Skeletal muscle satellite cell (primary cell): Measurements from ENCODE around the gene TMEM214.

ENCODE experiments used
- H3K27me3 ChIP-seq: 2 replicates; pipeline ENCODE4 v1.7.0; 2013; ENCODE audit warnings: low read length; ENCODE audit not compliant: control insufficient read depth, insufficient read depth
- H3K36me3 ChIP-seq: 2 replicates; pipeline ENCODE4 v1.7.0; 2013; ENCODE audit warnings: mild to moderate bottlenecking, control low read depth, low read length; ENCODE audit not compliant: insufficient read depth
- H3K4me1 ChIP-seq: 2 replicates; pipeline ENCODE4 v1.7.0; 2013; ENCODE audit warnings: low read length; ENCODE audit not compliant: control insufficient read depth, insufficient read depth
- H3K4me2 ChIP-seq: 2 replicates; pipeline ENCODE4 v1.7.0; 2013; ENCODE audit warnings: mild to moderate bottlenecking, low read length
- H3K4me3 ChIP-seq: 2 replicates; pipeline ENCODE4 v1.7.0; 2013; ENCODE audit warnings: low read length
- H3K9ac ChIP-seq: 2 replicates; pipeline ENCODE4 v1.7.0; 2013; ENCODE audit warnings: mild to moderate bottlenecking, low read depth, low read length, moderate library complexity
- H3K9me3 ChIP-seq: replicated peaks from 2 replicates; pipeline ENCODE4 v1.7.0; 2013; ENCODE audit warnings: mild to moderate bottlenecking, control low read depth, low read length

TMEM214 gene

DNA sequence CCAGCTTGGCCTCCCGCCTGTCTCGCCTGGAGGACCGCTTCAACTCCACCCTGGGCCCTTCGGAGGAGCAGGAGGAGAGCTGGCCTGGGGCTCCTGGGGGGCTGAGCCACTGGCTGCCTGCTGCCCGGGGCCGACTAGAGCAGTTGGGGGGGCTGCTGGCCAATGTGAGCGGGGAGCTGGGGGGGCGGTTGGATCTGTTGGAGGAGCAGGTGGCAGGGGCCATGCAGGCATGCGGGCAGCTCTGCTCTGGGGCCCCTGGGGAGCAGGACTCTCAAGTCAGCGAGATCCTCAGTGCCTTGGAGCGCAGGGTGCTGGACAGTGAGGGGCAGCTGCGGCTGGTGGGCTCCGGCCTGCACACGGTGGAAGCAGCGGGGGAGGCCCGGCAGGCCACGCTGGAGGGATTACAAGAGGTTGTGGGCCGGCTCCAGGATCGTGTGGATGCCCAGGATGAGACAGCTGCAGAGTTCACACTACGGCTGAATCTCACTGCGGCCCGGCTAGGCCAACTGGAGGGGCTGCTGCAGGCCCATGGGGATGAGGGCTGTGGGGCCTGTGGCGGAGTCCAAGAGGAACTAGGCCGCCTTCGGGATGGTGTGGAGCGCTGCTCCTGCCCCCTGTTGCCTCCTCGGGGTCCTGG, 50.1 kb downstream of the TMEM214 start:
- H3K9me3 ChIP-seq = no peaks in the 10 kb centered on the region
- peak overlapping the region; percentile 24 for H3K9ac ChIP-seq
- peaks cover 70% of the 10 kb centered on the region for H3K4me1 ChIP-seq
- H3K36me3 ChIP-seq = peaks cover 10% of the 10 kb centered on the region
- H3K4me3 ChIP-seq = no peak overlapping the region
- no peaks in the 10 kb centered on the region for H3K27me3 ChIP-seq
- peak overlapping the region; percentile 91 for H3K4me2 ChIP-seq

DNA sequence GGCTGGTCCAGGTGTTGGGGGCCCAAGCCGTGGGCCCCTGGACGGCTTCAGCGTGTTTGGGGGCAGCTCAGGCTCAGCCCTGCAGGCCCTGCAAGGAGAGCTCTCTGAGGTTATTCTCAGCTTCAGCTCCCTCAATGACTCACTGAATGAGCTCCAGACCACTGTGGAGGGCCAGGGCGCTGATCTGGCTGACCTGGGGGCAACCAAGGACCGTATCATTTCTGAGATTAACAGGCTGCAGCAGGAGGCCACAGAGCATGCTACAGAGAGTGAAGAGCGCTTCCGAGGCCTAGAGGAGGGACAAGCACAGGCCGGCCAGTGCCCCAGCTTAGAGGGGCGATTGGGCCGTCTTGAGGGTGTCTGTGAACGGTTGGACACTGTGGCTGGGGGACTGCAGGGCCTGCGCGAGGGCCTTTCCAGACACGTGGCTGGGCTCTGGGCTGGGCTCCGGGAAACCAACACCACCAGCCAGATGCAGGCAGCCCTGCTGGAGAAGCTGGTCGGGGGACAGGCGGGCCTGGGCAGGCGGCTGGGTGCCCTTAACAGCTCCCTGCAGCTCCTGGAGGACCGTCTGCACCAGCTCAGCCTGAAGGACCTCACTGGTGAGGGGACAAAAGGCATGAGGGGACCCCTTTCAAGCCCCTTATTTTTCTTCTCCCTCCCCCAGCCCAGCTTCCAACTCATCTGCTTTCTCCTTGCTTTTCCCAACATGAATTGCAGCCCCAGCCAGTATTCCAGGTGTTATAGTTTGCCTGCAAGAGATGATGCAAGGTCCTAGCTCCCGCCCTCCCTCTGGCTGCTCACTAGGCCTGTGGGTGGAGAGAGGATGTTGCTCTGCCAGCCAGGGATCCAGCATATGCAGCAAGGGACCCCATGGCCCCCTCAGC, 50.9 kb downstream of the TMEM214 start:
- Histone ChIP-seq H3K27me3 (no peaks in the 10 kb centered on the region), H3K36me3 (peaks cover 10% of the 10 kb centered on the region), H3K9ac (no peak overlapping the region), H3K9me3 (no peaks in the 10 kb centered on the region), H3K4me1 (peaks cover 63% of the 10 kb centered on the region), H3K4me3 (no peak overlapping the region), H3K4me2 (no peak overlapping the region)

DNA sequence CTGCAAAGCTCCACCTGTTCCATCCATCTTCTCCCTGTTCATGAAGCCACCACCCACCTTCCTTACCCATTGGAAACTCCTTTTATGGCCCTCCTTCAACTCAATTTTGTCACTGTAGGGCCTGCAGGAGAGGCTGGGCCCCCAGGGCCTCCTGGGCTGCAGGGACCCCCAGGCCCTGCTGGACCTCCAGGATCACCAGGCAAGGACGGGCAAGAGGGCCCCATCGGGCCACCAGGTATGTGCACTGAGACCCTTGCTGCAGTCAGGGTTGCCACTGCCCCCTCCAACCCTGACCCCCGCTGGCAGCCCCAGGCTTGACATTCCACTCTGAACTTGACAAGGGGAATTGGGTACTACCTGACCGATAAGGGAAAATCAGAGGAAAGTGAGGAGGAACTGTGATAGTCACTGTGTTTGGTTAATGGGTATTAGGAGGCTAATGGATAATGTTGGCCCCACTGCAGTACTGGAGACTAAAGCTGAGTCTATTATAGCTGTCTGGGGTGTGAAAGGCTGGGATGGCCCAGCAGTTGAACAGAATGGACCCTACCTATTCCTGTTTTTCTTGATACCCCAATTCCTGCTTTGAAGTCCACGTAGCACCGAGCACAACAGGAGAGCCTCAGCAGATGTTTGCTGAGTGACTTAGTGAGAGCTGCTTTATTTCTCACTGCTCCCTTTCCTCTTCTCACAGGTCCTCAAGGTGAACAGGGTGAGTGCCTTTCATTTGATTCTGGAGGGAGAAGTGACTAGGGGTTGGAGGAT, 51.7 kb downstream of the TMEM214 start:
- Histone ChIP-seq H3K27me3 (no peaks in the 10 kb centered on the region), H3K36me3 (peaks cover 10% of the 10 kb centered on the region), H3K9me3 (no peaks in the 10 kb centered on the region), H3K4me2 (no peak overlapping the region), H3K9ac (no peak overlapping the region), H3K4me3 (no peak overlapping the region), H3K4me1 (peaks cover 55% of the 10 kb centered on the region)

DNA sequence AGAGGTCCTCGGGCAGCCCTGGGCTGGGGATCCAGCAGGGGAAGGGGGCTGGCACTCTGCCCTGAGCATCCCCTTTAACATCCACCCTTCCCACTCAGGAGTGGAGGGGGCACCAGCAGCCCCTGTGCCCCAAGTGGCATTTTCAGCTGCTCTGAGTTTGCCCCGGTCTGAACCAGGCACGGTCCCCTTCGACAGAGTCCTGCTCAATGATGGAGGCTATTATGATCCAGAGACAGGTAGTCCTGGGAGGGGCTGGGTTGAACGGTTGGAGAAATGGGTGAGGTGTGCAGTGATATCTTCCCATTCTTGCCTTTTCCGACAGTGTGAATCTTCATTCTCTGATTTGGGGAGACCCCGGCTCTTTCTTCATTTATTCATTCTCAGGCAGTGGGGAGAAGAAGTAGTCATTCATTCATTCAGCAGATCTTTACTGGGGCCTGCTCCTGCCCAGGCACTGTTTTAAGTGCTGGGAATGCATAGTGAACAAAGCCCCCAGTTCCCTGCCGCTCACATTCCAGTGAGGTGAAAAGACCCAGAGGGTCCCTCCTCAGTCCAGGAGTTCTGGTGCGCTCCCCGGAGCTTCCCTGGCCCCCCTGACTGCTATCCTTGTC, 52.4 kb downstream of the TMEM214 start:
- Histone ChIP-seq H3K9ac (peak overlapping the region; percentile 85), H3K4me2 (peak overlapping the region; percentile 97), H3K9me3 (no peaks in the 10 kb centered on the region), H3K4me3 (peak overlapping the region; percentile 72), H3K4me1 (peaks cover 48% of the 10 kb centered on the region), H3K36me3 (peaks cover 10% of the 10 kb centered on the region), H3K27me3 (no peaks in the 10 kb centered on the region)

DNA sequence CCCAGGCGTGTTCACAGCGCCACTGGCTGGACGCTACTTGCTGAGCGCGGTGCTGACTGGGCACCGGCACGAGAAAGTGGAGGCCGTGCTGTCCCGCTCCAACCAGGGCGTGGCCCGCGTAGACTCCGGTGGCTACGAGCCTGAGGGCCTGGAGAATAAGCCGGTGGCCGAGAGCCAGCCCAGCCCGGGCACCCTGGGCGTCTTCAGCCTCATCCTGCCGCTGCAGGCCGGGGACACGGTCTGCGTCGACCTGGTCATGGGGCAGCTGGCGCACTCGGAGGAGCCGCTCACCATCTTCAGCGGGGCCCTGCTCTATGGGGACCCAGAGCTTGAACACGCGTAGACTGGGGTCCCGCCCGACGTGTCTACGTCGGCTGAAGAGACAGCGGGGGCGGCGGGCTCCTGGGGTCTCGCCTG, 52.9 kb downstream of the TMEM214 start:
- H3K36me3 ChIP-seq = peaks cover 10% of the 10 kb centered on the region
- H3K9me3 ChIP-seq = no peaks in the 10 kb centered on the region
- H3K27me3 ChIP-seq = no peaks in the 10 kb centered on the region
- peaks cover 43% of the 10 kb centered on the region for H3K4me1 ChIP-seq
- peak overlapping the region; percentile 72 for H3K4me3 ChIP-seq
- peak overlapping the region; percentile 97 for H3K4me2 ChIP-seq
- H3K9ac ChIP-seq = peak overlapping the region; percentile 85

DNA sequence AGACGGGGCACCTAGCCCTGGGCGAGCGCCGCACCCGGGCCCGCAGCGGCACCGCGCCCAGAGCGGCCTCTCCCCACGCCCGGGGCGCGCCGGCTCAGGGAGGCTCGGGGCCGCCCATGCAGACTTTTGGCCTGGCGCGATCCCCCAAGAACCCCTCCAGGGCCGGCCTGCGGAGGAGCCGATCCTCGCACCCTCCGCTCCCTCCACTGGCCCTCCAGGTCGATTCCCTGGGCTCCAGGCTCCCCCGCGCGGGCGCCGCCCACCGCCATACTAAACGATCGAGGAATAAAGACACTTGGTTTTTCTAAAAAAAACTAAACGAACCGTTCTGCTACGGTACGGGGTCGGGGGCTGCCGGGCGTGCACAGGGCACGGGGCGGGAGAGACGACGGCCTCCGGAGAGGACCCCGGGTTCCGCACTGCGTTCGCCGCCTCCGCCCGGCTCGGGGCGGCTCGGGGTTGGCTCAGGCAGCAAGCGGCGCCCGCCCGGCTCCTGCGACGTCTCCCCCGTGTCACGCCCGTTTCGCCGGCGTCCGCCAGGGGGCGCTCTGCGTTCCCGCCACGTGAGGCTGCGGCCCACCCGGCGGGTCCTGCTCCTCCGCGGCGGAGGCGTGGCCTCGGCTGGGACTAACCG, 53.4 kb downstream of the TMEM214 start:
- Histone ChIP-seq H3K36me3 (peaks cover 10% of the 10 kb centered on the region), H3K4me3 (peak overlapping the region; percentile 72), H3K9me3 (no peaks in the 10 kb centered on the region), H3K4me1 (peaks cover 39% of the 10 kb centered on the region), H3K9ac (peak overlapping the region; percentile 85), H3K27me3 (no peaks in the 10 kb centered on the region), H3K4me2 (peak overlapping the region; percentile 97)

DNA sequence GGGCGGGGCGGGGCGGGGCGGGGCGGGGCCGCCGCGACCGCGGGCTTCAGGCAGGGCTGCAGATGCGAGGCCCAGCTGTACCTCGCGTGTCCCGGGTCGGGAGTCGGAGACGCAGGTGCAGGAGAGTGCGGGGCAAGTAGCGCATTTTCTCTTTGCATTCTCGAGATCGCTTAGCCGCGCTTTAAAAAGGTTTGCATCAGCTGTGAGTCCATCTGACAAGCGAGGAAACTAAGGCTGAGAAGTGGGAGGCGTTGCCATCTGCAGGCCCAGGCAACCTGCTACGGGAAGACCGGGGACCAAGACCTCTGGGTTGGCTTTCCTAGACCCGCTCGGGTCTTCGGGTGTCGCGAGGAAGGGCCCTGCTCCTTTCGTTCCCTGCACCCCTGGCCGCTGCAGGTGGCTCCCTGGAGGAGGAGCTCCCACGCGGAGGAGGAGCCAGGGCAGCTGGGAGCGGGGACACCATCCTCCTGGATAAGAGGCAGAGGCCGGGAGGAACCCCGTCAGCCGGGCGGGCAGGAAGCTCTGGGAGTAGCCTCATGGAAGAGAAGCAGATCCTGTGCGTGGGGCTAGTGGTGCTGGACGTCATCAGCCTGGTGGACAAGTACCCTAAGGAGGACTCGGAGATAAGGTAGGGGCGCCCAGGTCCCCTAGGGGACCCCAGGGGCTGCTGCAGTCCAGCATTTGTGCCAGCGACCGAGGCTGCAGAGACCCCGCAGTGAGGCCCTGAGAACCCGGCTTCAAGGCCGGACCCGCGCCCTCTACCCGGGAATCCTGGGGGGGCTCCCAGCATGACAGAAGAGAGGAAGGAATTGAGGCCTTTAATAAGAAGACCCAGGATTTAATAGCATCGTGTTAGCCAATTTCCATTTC, 54.2 kb downstream of the TMEM214 start, which contains the start of gene KHK:
TSS of gene KHK (plus strand) at position 49 of the 870 bp plus-strand sequence. CDS start at position 537, 488 bp downstream.
- no peaks in the 10 kb centered on the region for H3K9me3 ChIP-seq
- peak within 1 kb of the TSS; percentile 97 for H3K4me2 ChIP-seq
- H3K4me1 ChIP-seq = peaks cover 32% of the 10 kb centered on the region
- peak within 1 kb of the TSS; percentile 72 for H3K4me3 ChIP-seq
- peaks cover 9% of the 10 kb centered on the region for H3K36me3 ChIP-seq
- no peaks in the 10 kb centered on the region for H3K27me3 ChIP-seq
- peak within 1 kb of the TSS; percentile 85 for H3K9ac ChIP-seq

DNA sequence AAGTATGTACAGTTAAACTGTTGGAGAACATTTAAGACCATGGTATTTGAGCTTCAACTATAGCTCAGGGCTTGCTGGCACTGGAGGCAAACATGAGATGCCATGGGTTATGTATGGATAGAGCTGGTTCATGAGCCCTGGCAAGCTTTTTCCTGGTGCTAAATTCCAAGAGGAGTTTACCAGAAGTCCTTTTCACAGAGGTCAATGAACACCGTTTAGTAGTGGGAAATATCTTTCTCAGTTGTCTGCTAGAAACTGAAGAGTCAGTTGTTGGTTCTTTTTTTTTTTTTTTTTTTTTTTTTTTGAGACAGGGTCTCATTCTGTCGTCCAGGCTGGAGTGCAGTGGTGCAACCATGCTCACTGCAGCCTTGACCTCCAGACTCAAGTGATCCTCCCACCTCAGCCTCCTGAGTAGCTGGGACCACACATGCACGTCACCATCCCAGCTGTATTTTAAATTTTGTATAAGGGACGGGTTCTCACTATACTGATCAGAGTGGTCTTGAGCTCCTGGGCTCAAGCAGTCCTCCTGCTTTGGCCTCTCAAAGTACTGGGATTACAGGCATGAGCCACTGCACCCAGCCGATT, 55.2 kb downstream of the TMEM214 start:
- no peaks in the 10 kb centered on the region for H3K9me3 ChIP-seq

DNA sequence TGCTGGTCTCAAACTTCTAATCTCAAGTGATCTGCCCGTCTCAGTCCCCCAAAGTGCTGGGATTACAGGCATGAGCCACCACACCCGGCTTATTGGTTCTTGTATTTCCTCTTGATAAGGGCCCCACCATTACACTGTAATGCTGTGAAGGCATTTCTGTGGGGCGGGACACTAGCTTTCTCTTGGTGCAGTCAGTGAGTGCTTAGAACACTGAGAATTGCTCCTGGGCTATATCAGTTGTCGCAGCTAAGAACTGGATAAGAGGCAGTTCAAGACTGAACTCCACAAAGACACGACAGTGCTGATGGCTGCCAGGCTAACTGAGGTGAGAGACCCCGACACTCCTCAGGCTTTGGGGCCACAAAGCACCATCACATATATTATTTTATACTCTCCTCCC, 55.9 kb downstream of the TMEM214 start:
- Histone ChIP-seq H3K4me2 (no peak overlapping the region), H3K27me3 (no peaks in the 10 kb centered on the region), H3K9me3 (no peaks in the 10 kb centered on the region), H3K4me3 (no peak overlapping the region), H3K4me1 (peaks cover 18% of the 10 kb centered on the region), H3K9ac (no peak overlapping the region), H3K36me3 (peaks cover under 1% of the 10 kb centered on the region)

More for the DNA sequence above, 55.2 kb downstream of the TMEM214 start:
- Histone ChIP-seq H3K9ac (no peak overlapping the region), H3K27me3 (no peaks in the 10 kb centered on the region), H3K4me1 (peaks cover 22% of the 10 kb centered on the region), H3K4me3 (no peak overlapping the region), H3K4me2 (no peak overlapping the region), H3K36me3 (peaks cover 3% of the 10 kb centered on the region)
